ENCODE data around the gene ANKRD13C. TPM values are rescaled to one million over a fixed set of nuclear protein-coding genes. Genes with fewer than 3 reads are reported as not detected.

Gene ANKRD13C
- total RNA-seq, 1 experiment from 2014 or later, result 17.8 TPM

- H3K9me3 Mint-ChIP-seq (ENCODE audit: unreplicated experiment), result no peaks in the 10 kb centered on the region
- H3K4me1 Mint-ChIP-seq (ENCODE audit: insufficient read depth, unreplicated experiment), result no peaks in the 10 kb centered on the region
- no TSS peak for BruUV-seq (replicated peaks)
- CTCF ChIA-PET, result interaction anchor here (0.7 kb wide), 1 partner anchor 18 kb away, joined by 3 read pairs; no protein-coding TSS in a partner anchor
- no peaks in the 10 kb centered on the region for H3K27me3 Mint-ChIP-seq (ENCODE audit: insufficient read depth, unreplicated experiment)
- intact Hi-C loops (cut with micrococcal nuclease), result no loop called here
- no peak overlapping the region for H3K27ac Mint-ChIP-seq (ENCODE audit: low read depth, unreplicated experiment)
- no peak for TF ChIP-seq CTCF (IDR thresholded peaks at IDR 0.05; ENCODE audit: unreplicated experiment)
- H3K36me3 Mint-ChIP-seq (ENCODE audit: insufficient read depth, unreplicated experiment), result peaks cover 26% of the 10 kb centered on the region
- POLR2A ChIA-PET, result interaction anchor here (1.5 kb wide), 1 partner anchor 20 kb away, joined by 4 read pairs; the partner anchor contains the start of gene ANKRD13C
- H3K4me3 Mint-ChIP-seq (ENCODE audit: unreplicated experiment), result no peak overlapping the region
- DNase-seq (ENCODE audit: unreplicated experiment), result no peak
These were observed 20.1 kb downstream of the ANKRD13C start for GRCh38 chr1:70334436-70334835.

GRCh38 chr1:70333245-70333644, 21.3 kb downstream of the ANKRD13C start:
- Mint-ChIP-seq H3K27ac (ENCODE audit: low read depth, unreplicated experiment) (no peak overlapping the region), H3K9me3 (ENCODE audit: unreplicated experiment) (no peaks in the 10 kb centered on the region), H3K27me3 (ENCODE audit: insufficient read depth, unreplicated experiment) (no peaks in the 10 kb centered on the region), H3K4me1 (ENCODE audit: insufficient read depth, unreplicated experiment) (no peaks in the 10 kb centered on the region), H3K36me3 (ENCODE audit: insufficient read depth, unreplicated experiment) (peaks cover 25% of the 10 kb centered on the region), H3K4me3 (ENCODE audit: unreplicated experiment) (no peak overlapping the region)
- CTCF ChIA-PET, result interaction anchor here (0.7 kb wide), 1 partner anchor 10 kb away, joined by 6 read pairs; no protein-coding TSS in a partner anchor
- POLR2A ChIA-PET, result no interaction called here
- TF ChIP-seq CTCF (IDR thresholded peaks at IDR 0.05; ENCODE audit: unreplicated experiment), result no peak
- intact Hi-C loops (cut with micrococcal nuclease), result no loop called here
- BruUV-seq (replicated peaks), result TSS peak; percentile 9
- DNase-seq (ENCODE audit: unreplicated experiment), result no peak

- Mint-ChIP-seq H3K36me3 (ENCODE audit: insufficient read depth, unreplicated experiment) (peaks cover 25% of the 10 kb centered on the region), H3K4me1 (ENCODE audit: insufficient read depth, unreplicated experiment) (peaks cover 7% of the 10 kb centered on the region), H3K4me3 (ENCODE audit: unreplicated experiment) (no peak overlapping the region), H3K9me3 (ENCODE audit: unreplicated experiment) (no peaks in the 10 kb centered on the region), H3K27ac (ENCODE audit: low read depth, unreplicated experiment) (no peak overlapping the region), H3K27me3 (ENCODE audit: insufficient read depth, unreplicated experiment) (no peaks in the 10 kb centered on the region)
- POLR2A ChIA-PET, result no interaction called here
- BruUV-seq (replicated peaks), result no TSS peak
- DNase-seq (ENCODE audit: unreplicated experiment), result no peak
- TF ChIP-seq CTCF (IDR thresholded peaks at IDR 0.05; ENCODE audit: unreplicated experiment), result no peak
- intact Hi-C loops (cut with micrococcal nuclease), result no loop called here
- CTCF ChIA-PET, result no interaction called here
These were observed 22.6 kb downstream of the ANKRD13C start for GRCh38 chr1:70331962-70332361.

GRCh38 chr1:70327306-70328076, 27.0 kb downstream of the ANKRD13C start:
- BruUV-seq (replicated peaks), result no TSS peak
- ChIA-PET POLR2A (interaction anchor here (0.6 to 1.3 kb wide), 4 partner anchors 11 to 84 kb away, joined by 3 to 8 read pairs (median 4); partner anchors contain the start of gene CTH), CTCF (interaction anchor here (0.6 to 1.1 kb wide), 2 partner anchors 12 to 55 kb away, joined by 3 read pairs; no protein-coding TSS in a partner anchor)
- intact Hi-C loops (cut with micrococcal nuclease), result no loop called here
- Mint-ChIP-seq H3K36me3 (ENCODE audit: insufficient read depth, unreplicated experiment) (peaks cover 24% of the 10 kb centered on the region), H3K27me3 (ENCODE audit: insufficient read depth, unreplicated experiment) (no peaks in the 10 kb centered on the region), H3K4me3 (ENCODE audit: unreplicated experiment) (no peak overlapping the region), H3K27ac (ENCODE audit: low read depth, unreplicated experiment) (peak overlapping the region; percentile 74), H3K4me1 (ENCODE audit: insufficient read depth, unreplicated experiment) (peaks cover 9% of the 10 kb centered on the region), H3K9me3 (ENCODE audit: unreplicated experiment) (no peaks in the 10 kb centered on the region)
- DNase-seq (ENCODE audit: unreplicated experiment), result peak; percentile 56
- TF ChIP-seq CTCF (IDR thresholded peaks at IDR 0.05; ENCODE audit: unreplicated experiment), result no peak
